GM12865 (cell line): Measurements from ENCODE around the gene OPRD1.
"Not testable (repeated sequence)": the region's sequence is repeated elsewhere in the genome, so short reads cannot be mapped to it uniquely, and the experiment has no call there.

Experiments used
- DNase-seq: peaks from one replicate; pipeline ENCODE4 v3.0.0; 2010; ENCODE audit warnings: low read depth
- H3K4me3 ChIP-seq: 2 replicates; pipeline ENCODE4 v1.5.1; 2011; ENCODE audit warnings: mild to moderate bottlenecking, low read depth, low read length, control low read depth
- CTCF ChIP-seq: IDR thresholded peaks from 2 replicates; pipeline ENCODE4 v1.5.1; 2011; ENCODE audit warnings: low read length, control low read depth, low read depth, inconsistent platforms; ENCODE audit not compliant: insufficient read depth; ENCODE audit errors: missing control alignments

Gene OPRD1

GRCh38 chr1:28862571-28863403 lies 50.8 kb downstream of the OPRD1 start:
- TF ChIP-seq CTCF = no peak
- DNase-seq = no peak
- no peak overlapping the region for H3K4me3 ChIP-seq

- no peak for TF ChIP-seq CTCF
- no peak overlapping the region for H3K4me3 ChIP-seq
- no peak for DNase-seq
Observed at GRCh38 chr1:28864695-28865094, 52.7 kb downstream of the OPRD1 start.

GRCh38 chr1:28865997-28866650 lies 54.2 kb downstream of the OPRD1 start:
- no peak overlapping the region for H3K4me3 ChIP-seq
- DNase-seq = no peak
- TF ChIP-seq CTCF = no peak

GRCh38 chr1:28867850-28868249 lies 55.9 kb downstream of the OPRD1 start:
- DNase-seq = no peak
- TF ChIP-seq CTCF = no peak

GRCh38 chr1:28869952-28870351 lies 58.0 kb downstream of the OPRD1 start:
- no peak for TF ChIP-seq CTCF
- DNase-seq = no peak
- H3K4me3 ChIP-seq = no peak overlapping the region

More at GRCh38 chr1:28867850-28868249, 55.9 kb downstream of the OPRD1 start:
- H3K4me3 ChIP-seq = no peak overlapping the region

GRCh38 chr1:28871631-28872401 lies 59.8 kb downstream of the OPRD1 start:
- no peak for DNase-seq
- TF ChIP-seq CTCF = no peak
- H3K4me3 ChIP-seq = no peak overlapping the region

GRCh38 chr1:28875134-28875533 lies 63.2 kb downstream of the OPRD1 start:
- DNase-seq, H3K4me3 ChIP-seq: not testable (repeated sequence)
